Mesenchymal stem cell (in vitro differentiated cells and primary cell): ENCODE data around the gene MINPP1.

Source experiments
- DNase-seq: peaks from one replicate; pipeline ENCODE4 v3.0.0-alpha.2; 2013
- H2AFZ ChIP-seq: one replicate; pipeline ENCODE4 v1.6.1; 2013; ENCODE audit warnings: low read depth, mild to moderate bottlenecking, control low read depth, inconsistent platforms, low read length, moderate library complexity
- H2AK5ac ChIP-seq: 2 replicates; pipeline ENCODE4 v1.6.1; 2013; ENCODE audit warnings: low read length, moderate library complexity, mild to moderate bottlenecking, inconsistent platforms; ENCODE audit not compliant: severe bottlenecking
- H2BK120ac ChIP-seq: one replicate; pipeline ENCODE4 v1.6.1; 2013; ENCODE audit warnings: low read depth, mild to moderate bottlenecking, inconsistent platforms, low read length, moderate library complexity
- H2BK12ac ChIP-seq, 2 experiments: one replicate each; pipeline ENCODE4 v1.6.1; 2013; ENCODE audit warnings: inconsistent platforms in 2 of 2, low read length in 2 of 2, mild to moderate bottlenecking in 2 of 2, moderate library complexity in 2 of 2, control low read depth in 1 of 2
- H2BK15ac ChIP-seq: one replicate; pipeline ENCODE4 v1.6.1; 2013; ENCODE audit warnings: mild to moderate bottlenecking, low read depth, inconsistent platforms; ENCODE audit not compliant: poor library complexity, severe bottlenecking
- H2BK5ac ChIP-seq: 2 replicates; pipeline ENCODE4 v1.6.1; 2013; ENCODE audit warnings: low read depth, mild to moderate bottlenecking, low read length, control low read depth, inconsistent platforms; ENCODE audit not compliant: poor library complexity, severe bottlenecking
- H3K14ac ChIP-seq, 2 experiments: one replicate each; pipeline ENCODE4 v1.6.1; 2013; ENCODE audit warnings: inconsistent platforms in 2 of 2, low read length in 2 of 2, control low read depth in 1 of 2, mild to moderate bottlenecking in 1 of 2, moderate library complexity in 1 of 2
- H3K18ac ChIP-seq, 2 experiments: one replicate each; pipeline ENCODE4 v1.6.1; 2013; ENCODE audit warnings: inconsistent platforms in 2 of 2, low read length in 2 of 2, control low read depth in 1 of 2, low read depth in 1 of 2, mild to moderate bottlenecking in 1 of 2
- H3K23ac ChIP-seq, 2 experiments: one replicate each; pipeline ENCODE4 v1.6.1; 2013; ENCODE audit warnings: inconsistent platforms in 2 of 2, low read length in 2 of 2, mild to moderate bottlenecking in 2 of 2, moderate library complexity in 2 of 2, control low read depth in 1 of 2
- H3K27ac ChIP-seq: 2 replicates; pipeline ENCODE4 v1.5.1; 2013; ENCODE audit warnings: mild to moderate bottlenecking, moderate library complexity, low read length, control low read depth, inconsistent platforms; ENCODE audit not compliant: poor library complexity, severe bottlenecking
- H3K27me3 ChIP-seq, 2 experiments: 2 replicates each; pipeline versions ENCODE4 v1.6.1 to v1.7.0; 2013; ENCODE audit warnings: low read length in 2 of 2, mild to moderate bottlenecking in 2 of 2, moderate library complexity in 2 of 2, control low read depth in 1 of 2, inconsistent platforms in 1 of 2; ENCODE audit not compliant: control insufficient read depth in 1 of 2, insufficient read depth in 1 of 2
- H3K36me3 ChIP-seq, 2 experiments: 2 replicates each; pipeline versions ENCODE4 v1.6.1 to v1.7.0; 2013; ENCODE audit warnings: low read length in 2 of 2, control low read depth in 1 of 2, inconsistent platforms in 1 of 2, low read depth in 1 of 2, mild to moderate bottlenecking in 1 of 2; ENCODE audit not compliant: insufficient read depth in 2 of 2, control insufficient read depth in 1 of 2
- H3K4ac ChIP-seq, 2 experiments: one replicate each; pipeline ENCODE4 v1.6.1; 2013; ENCODE audit warnings: inconsistent platforms in 2 of 2, low read length in 2 of 2, mild to moderate bottlenecking in 2 of 2, moderate library complexity in 2 of 2, control low read depth in 1 of 2, low read depth in 1 of 2
- H3K4me1 ChIP-seq: 2 replicates; pipeline ENCODE4 v1.6.1; 2013; ENCODE audit warnings: low read depth, low read length, control low read depth; ENCODE audit not compliant: control insufficient read depth, insufficient read depth
- H3K4me2 ChIP-seq: 2 replicates; pipeline ENCODE4 v1.6.1; 2013; ENCODE audit warnings: low read length, mild to moderate bottlenecking, inconsistent platforms; ENCODE audit not compliant: poor library complexity, severe bottlenecking
- H3K4me3 ChIP-seq, 2 experiments: 2 replicates each; pipeline versions ENCODE4 v1.5.1 to v1.7.0; 2013; ENCODE audit warnings: low read length in 2 of 2, mild to moderate bottlenecking in 2 of 2, control low read depth in 1 of 2, low read depth in 1 of 2; ENCODE audit not compliant: insufficient read depth in 1 of 2
- H3K79me1 ChIP-seq: replicated peaks from 2 replicates; pipeline ENCODE4 v1.6.1; 2013; ENCODE audit warnings: mild to moderate bottlenecking, control low read depth, low read length, inconsistent platforms; ENCODE audit not compliant: poor library complexity, severe bottlenecking
- H3K9ac ChIP-seq: 2 replicates; pipeline ENCODE4 v1.7.0; 2013; ENCODE audit warnings: mild to moderate bottlenecking, low read length, moderate library complexity
- H3K9me3 ChIP-seq: 2 replicates; pipeline ENCODE4 v1.7.0; 2013; ENCODE audit warnings: mild to moderate bottlenecking, low read length; ENCODE audit not compliant: control insufficient read depth
- H4K8ac ChIP-seq: one replicate; pipeline ENCODE4 v1.6.1; 2013; ENCODE audit warnings: inconsistent platforms, mild to moderate bottlenecking, low read length, moderate library complexity
- H4K91ac ChIP-seq: one replicate; pipeline ENCODE4 v1.6.1; 2013; ENCODE audit warnings: mild to moderate bottlenecking, low read length, inconsistent platforms
- WGBS: methylation state at CpG from one replicate; pipeline ENCODE4 v1.1.7; 2013; ENCODE audit warnings: mixed read lengths; 5-methylcytosine and 5-hydroxymethylcytosine counted together

The MINPP1 gene

GRCh38 chr10:87551326-87551725, 46.6 kb downstream of the MINPP1 start:
- Histone ChIP-seq H2BK120ac (no peak overlapping the region), H2BK12ac (no peak overlapping the region), H3K23ac (no peak overlapping the region), H2AFZ (no peak overlapping the region), H3K14ac (no peak overlapping the region), H3K36me3 (peaks cover 3 to 16% of the 10 kb centered on the region in 2 experiments), H3K27me3 (no peaks in the 10 kb centered on the region), H3K4me1 (no peaks in the 10 kb centered on the region), H2AK5ac (no peak overlapping the region), H3K79me1 (peaks cover 4% of the 10 kb centered on the region), H3K4me3 (no peak overlapping the region), H2BK15ac (no peak overlapping the region), H4K8ac (no peak overlapping the region), H3K18ac (no peak overlapping the region), H2BK5ac (no peak overlapping the region), H3K9me3 (no peaks in the 10 kb centered on the region), H4K91ac (no peak overlapping the region), H3K9ac (no peak overlapping the region), H3K4ac (no peak overlapping the region), H3K4me2 (no peak overlapping the region), H3K27ac (no peak overlapping the region)
- DNase-seq = no peak

GRCh38 chr10:87552248-87552929, 47.7 kb downstream of the MINPP1 start:
- H3K27ac ChIP-seq = no peak overlapping the region
- H2BK15ac ChIP-seq = no peak overlapping the region
- peaks cover 2% of the 10 kb centered on the region for H3K79me1 ChIP-seq
- WGBS = 100% methylated on average over 1 of the region's 2 CpGs
- no peak overlapping the region for H3K14ac ChIP-seq
- H3K23ac ChIP-seq = no peak overlapping the region
- H3K27me3 ChIP-seq = no peaks in the 10 kb centered on the region
- no peak overlapping the region for H4K8ac ChIP-seq
- no peak overlapping the region for H3K4me3 ChIP-seq
- H3K4me2 ChIP-seq = no peak overlapping the region
- no peak overlapping the region for H3K9ac ChIP-seq
- no peak overlapping the region for H3K4ac ChIP-seq
- H2BK120ac ChIP-seq = no peak overlapping the region
- H2AFZ ChIP-seq = no peak overlapping the region
- no peak for DNase-seq
- peaks cover 0 to 16% of the 10 kb centered on the region in 2 experiments for H3K36me3 ChIP-seq
- H4K91ac ChIP-seq = no peak overlapping the region
- H3K18ac ChIP-seq = no peak overlapping the region
- H2BK5ac ChIP-seq = no peak overlapping the region
- no peak overlapping the region for H2AK5ac ChIP-seq
- no peaks in the 10 kb centered on the region for H3K9me3 ChIP-seq
- no peak overlapping the region for H2BK12ac ChIP-seq
- no peaks in the 10 kb centered on the region for H3K4me1 ChIP-seq

- Histone ChIP-seq H2BK5ac (no peak overlapping the region), H2AK5ac (no peak overlapping the region), H3K9ac (no peak overlapping the region), H3K4me2 (no peak overlapping the region), H3K36me3 (peaks cover 0 to 11% of the 10 kb centered on the region in 2 experiments), H3K9me3 (peaks cover 4% of the 10 kb centered on the region), H4K91ac (no peak overlapping the region), H3K23ac (no peak overlapping the region), H3K14ac (no peak overlapping the region), H2BK15ac (no peak overlapping the region), H4K8ac (no peak overlapping the region), H3K4me1 (no peaks in the 10 kb centered on the region), H3K27ac (no peak overlapping the region), H2AFZ (no peak overlapping the region), H3K79me1 (no peaks in the 10 kb centered on the region), H2BK120ac (no peak overlapping the region), H3K4ac (no peak overlapping the region), H3K27me3 (no peaks in the 10 kb centered on the region), H2BK12ac (no peak overlapping the region), H3K4me3 (no peak overlapping the region), H3K18ac (no peak overlapping the region)
- DNase-seq = no peak
- WGBS = 100% methylated on average over 2 of the region's 3 CpGs
Observed at GRCh38 chr10:87557409-87557808, 52.7 kb downstream of the MINPP1 start.

- Histone ChIP-seq H3K18ac (no peak overlapping the region), H2BK12ac (no peak overlapping the region), H3K27me3 (no peaks in the 10 kb centered on the region), H2AK5ac (no peak overlapping the region), H3K9me3 (peaks cover 10% of the 10 kb centered on the region), H2BK120ac (no peak overlapping the region), H3K4me2 (no peak overlapping the region), H2AFZ (no peak overlapping the region), H2BK15ac (no peak overlapping the region), H4K8ac (no peak overlapping the region), H2BK5ac (no peak overlapping the region), H3K27ac (no peak overlapping the region), H3K79me1 (no peaks in the 10 kb centered on the region), H3K4me1 (no peaks in the 10 kb centered on the region), H4K91ac (no peak overlapping the region), H3K23ac (no peak overlapping the region), H3K14ac (no peak overlapping the region), H3K9ac (no peak overlapping the region), H3K36me3 (peaks cover 0 to 3% of the 10 kb centered on the region in 2 experiments), H3K4me3 (no peak overlapping the region), H3K4ac (no peak overlapping the region)
- no peak for DNase-seq
- no CpG with 5 or more reads among the region's 1 CpG for WGBS
Observed at GRCh38 chr10:87558333-87558732, 53.6 kb downstream of the MINPP1 start.
